Measurements from ENCODE around the gene ZNF407. TPM values are rescaled to one million over a fixed set of nuclear protein-coding genes. Genes with fewer than 3 reads are reported as not detected.

ZNF407 gene
- total and polyA plus RNA-seq, 10 donors = 2.0 to 41.0 (median 26.3) TPM

GRCh38 chr18:75104483-75104882 lies 506.8 kb downstream of the ZNF407 start:
- Histone ChIP-seq H3K4me1 (no peaks in the 10 kb centered on the region), H3K9me3 (peaks cover 0 to 22% (median 8%) of the 10 kb centered on the region in 8 donors), H3K27me3 (replicated peaks in 1 of 7) (peaks cover 0 to 3% (median 0%) of the 10 kb centered on the region in 7 donors), H3K4me3 (no peak overlapping the region), H3K36me3 (no peaks in the 10 kb centered on the region), H3K27ac (no peak overlapping the region)
- peak; percentile 51 for DNase-seq
- intact Hi-C loops (cut with DNase I; ENCODE audit: low total_unique reads) = no loop called here
- TF ChIP-seq POLR2AphosphoS5 (IDR thresholded peaks at IDR 0.05) (no peak), CTCF (IDR thresholded peaks at IDR 0.05 in 8 of 11, conservative IDR thresholded peaks at IDR 0.05 in 3 of 11) (no peak), POLR2A (IDR thresholded peaks at IDR 0.05) (no peak)
- WGBS, 5 donors = 88 to 95% (median 93%) methylated on average over 15 of the region's 15 CpGs

DNA sequence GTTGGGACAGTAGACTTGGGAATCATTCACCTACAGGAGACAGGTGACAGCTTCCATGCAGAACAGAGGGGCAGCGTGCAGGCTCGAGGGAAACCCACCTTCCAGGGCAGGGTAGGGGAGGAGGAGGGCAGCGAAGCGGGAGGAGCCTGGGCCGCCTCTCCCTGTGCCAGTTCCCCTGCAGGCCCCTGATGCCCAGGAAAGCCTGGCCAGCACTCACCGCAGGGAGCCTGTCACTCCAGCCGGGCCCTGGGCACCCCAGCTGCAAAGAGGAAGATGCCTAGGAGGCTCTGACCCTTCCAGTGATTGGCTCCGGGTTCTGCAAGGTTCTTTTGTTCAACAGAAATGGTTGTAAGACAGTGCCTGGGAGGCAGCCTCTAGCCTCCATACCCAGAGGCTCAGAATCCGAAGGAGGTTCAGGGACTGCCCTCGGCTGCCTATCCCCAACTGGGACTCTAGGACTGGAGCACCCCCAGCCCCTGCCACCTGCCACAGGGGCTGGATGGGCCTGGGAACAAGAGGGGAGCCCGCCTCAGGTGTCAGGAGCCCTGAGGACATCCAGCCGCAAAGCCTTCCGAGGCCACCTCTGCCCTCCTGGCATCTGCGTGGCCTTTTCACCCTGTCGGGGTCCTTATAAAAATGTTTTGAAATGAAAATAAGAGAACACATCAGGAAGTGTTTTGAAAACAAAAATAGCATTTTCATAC lies 508.0 kb downstream of the ZNF407 start:
- DNase-seq = no peak
- Histone ChIP-seq H3K4me1 (no peaks in the 10 kb centered on the region), H3K36me3 (no peaks in the 10 kb centered on the region), H3K4me3 (no peak overlapping the region), H3K27me3 (replicated peaks in 1 of 7) (peaks cover 0 to 8% (median 0%) of the 10 kb centered on the region in 7 donors), H3K27ac (no peak overlapping the region), H3K9me3 (peaks cover 0 to 17% (median 7%) of the 10 kb centered on the region in 8 donors)
- 83 to 91% (median 89%) methylated on average over 10 to 15 of the region's 15 CpGs for WGBS, 5 donors
- intact Hi-C loops (cut with DNase I; ENCODE audit: low total_unique reads) = no loop called here
- no peak for TF ChIP-seq POLR2AphosphoS5 (IDR thresholded peaks at IDR 0.05)
- TF ChIP-seq CTCF (IDR thresholded peaks at IDR 0.05 in 8 of 11, conservative IDR thresholded peaks at IDR 0.05 in 3 of 11) = no peak

DNA sequence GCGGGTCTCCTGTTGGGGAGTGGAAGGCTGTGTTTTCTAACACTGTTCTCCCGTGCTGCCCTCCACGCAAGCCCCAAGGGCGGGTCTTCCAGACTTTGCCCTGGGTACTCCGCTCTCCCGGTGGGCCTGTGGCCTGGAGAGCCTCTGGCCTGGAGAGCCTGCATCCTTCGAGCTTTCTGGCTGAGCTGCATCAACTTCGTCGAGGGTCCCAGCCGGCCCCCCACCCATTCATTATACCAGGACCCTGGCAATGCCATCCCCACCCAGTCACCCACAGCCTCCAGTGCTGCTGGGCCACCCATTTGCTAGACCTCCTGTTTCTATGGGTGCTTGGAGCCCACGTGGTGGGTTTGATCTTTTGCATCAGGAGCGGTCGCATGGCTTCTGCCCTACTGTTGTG lies 509.1 kb downstream of the ZNF407 start:
- TF ChIP-seq POLR2A (IDR thresholded peaks at IDR 0.05) = no peak
- no peak for TF ChIP-seq POLR2AphosphoS5 (IDR thresholded peaks at IDR 0.05)
- no peak for TF ChIP-seq CTCF (IDR thresholded peaks at IDR 0.05 in 8 of 11, conservative IDR thresholded peaks at IDR 0.05 in 3 of 11)
- intact Hi-C loops (cut with DNase I; ENCODE audit: low total_unique reads) = no loop called here
- WGBS, 5 donors = 89 to 95% (median 93%) methylated on average over 13 of the region's 13 CpGs
- peaks cover 0 to 8% (median 0%) of the 10 kb centered on the region in 7 donors for H3K27me3 ChIP-seq (replicated peaks in 1 of 7)
- H3K36me3 ChIP-seq = no peaks in the 10 kb centered on the region
- H3K4me1 ChIP-seq = no peaks in the 10 kb centered on the region
- no peak overlapping the region for H3K27ac ChIP-seq
- H3K4me3 ChIP-seq = no peak overlapping the region
- DNase-seq = no peak
- peaks cover 0 to 6% (median 2%) of the 10 kb centered on the region in 8 donors for H3K9me3 ChIP-seq

DNA sequence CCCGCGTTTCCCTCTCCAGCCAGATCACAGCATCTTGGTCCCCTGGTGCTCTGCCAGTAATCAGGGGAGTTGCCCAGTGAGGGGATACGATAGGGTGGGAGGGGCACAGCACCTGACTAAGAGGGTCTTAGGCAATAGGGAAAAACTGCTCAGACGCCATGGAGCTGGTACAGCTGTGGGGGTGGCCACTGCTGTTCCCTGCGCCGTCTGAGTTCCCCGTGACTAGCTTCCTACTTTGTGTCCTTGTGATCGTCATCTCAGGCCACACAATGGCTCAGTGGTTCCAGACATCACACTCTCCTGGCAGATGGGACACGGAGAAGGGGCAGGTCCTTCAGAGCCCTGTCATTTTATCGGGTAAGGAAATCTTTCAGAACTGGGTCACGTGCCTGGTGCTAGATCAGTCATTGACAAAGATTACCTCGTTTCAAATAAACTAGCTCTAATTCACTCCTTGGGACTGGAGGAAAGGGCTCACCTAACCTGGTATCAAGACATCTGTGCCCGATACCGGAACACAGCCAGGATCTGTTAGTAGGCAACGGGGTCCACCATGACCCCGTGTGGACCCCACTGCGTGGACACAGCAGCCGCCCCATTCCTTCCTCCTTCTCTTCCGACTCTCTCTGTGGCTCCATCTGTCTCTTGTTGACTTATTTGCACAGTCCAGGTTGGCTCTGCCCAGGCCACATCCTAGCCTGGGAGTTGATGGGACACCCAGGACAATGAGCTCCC lies 509.7 kb downstream of the ZNF407 start:
- no peak overlapping the region for H3K27ac ChIP-seq
- no peaks in the 10 kb centered on the region for H3K4me1 ChIP-seq
- no peaks in the 10 kb centered on the region for H3K36me3 ChIP-seq
- intact Hi-C loops (cut with DNase I; ENCODE audit: low total_unique reads) = no loop called here
- TF ChIP-seq POLR2A (IDR thresholded peaks at IDR 0.05) (no peak), POLR2AphosphoS5 (IDR thresholded peaks at IDR 0.05) (no peak), CTCF (IDR thresholded peaks at IDR 0.05 in 8 of 11, conservative IDR thresholded peaks at IDR 0.05 in 3 of 11) (no peak)
- no peak for DNase-seq
- H3K4me3 ChIP-seq = no peak overlapping the region
- H3K27me3 ChIP-seq (replicated peaks in 1 of 7) = peaks cover 0 to 10% (median 0%) of the 10 kb centered on the region in 7 donors
- peaks cover 0 to under 1% (median 0%) of the 10 kb centered on the region in 8 donors for H3K9me3 ChIP-seq
- 83 to 91% (median 87%) methylated on average over 19 of the region's 19 CpGs for WGBS, 5 donors
